SK-N-SH (cell line): ENCODE measurements around the gene GHRH.

Source experiments
- CTCF ChIP-seq: fragments of 200-600 bp; sonication (generic); IDR thresholded peaks from 2 replicates; pipeline ENCODE4 v1.6.1; 2017; ENCODE audit warnings: antibody characterized with exemption, mild to moderate bottlenecking, moderate library complexity
- EP300 ChIP-seq, 2 experiments: IDR thresholded peaks; 2 replicates each; pipeline versions ENCODE4 v1.4.0 to v1.6.1; 2012; ENCODE audit warnings: borderline replicate concordance in 1 of 2, low read depth in 1 of 2, low read length in 1 of 2
- EZH2phosphoT487 ChIP-seq: fragments of 200-600 bp; sonication (generic); IDR thresholded peaks from 2 replicates; pipeline ENCODE4 v1.6.1; 2017; ENCODE audit warnings: low read depth, mixed run types, mild to moderate bottlenecking, antibody characterized with exemption, moderate library complexity, borderline replicate concordance
- NRF1 ChIP-seq: IDR thresholded peaks from 2 replicates; pipeline ENCODE4 v1.6.1; 2012; ENCODE audit warnings: low read depth, mild to moderate bottlenecking, low read length
- POLR2AphosphoS5 ChIP-seq: IDR thresholded peaks from 2 replicates; pipeline ENCODE4 v1.6.1; 2012; ENCODE audit warnings: low read depth, low read length
- RFX5 ChIP-seq: IDR thresholded peaks from 2 replicates; pipeline ENCODE4 v1.6.1; 2012; ENCODE audit warnings: mild to moderate bottlenecking, improper control_type of control experiment, low read length
- RXRA ChIP-seq: IDR thresholded peaks from 2 replicates; pipeline ENCODE4 v1.4.0; 2012; ENCODE audit warnings: low read depth, mild to moderate bottlenecking, borderline replicate concordance
- SIN3A ChIP-seq: IDR thresholded peaks from 2 replicates; pipeline ENCODE4 v1.6.1; 2012; ENCODE audit warnings: low read depth, mild to moderate bottlenecking, low read length, moderate library complexity, borderline replicate concordance
- YY1 ChIP-seq: IDR thresholded peaks from 2 replicates; pipeline ENCODE4 v1.4.0; 2012; ENCODE audit warnings: low read depth, mild to moderate bottlenecking
- ZBTB33 ChIP-seq: IDR thresholded peaks from 2 replicates; pipeline ENCODE4 v1.4.0; 2012; ENCODE audit warnings: low read depth, borderline replicate concordance

GRCh38 chr20:37263686-37264085 is 2.1 kb upstream of the GHRH start:
- TF ChIP-seq RFX5 (no peak), ZBTB33 (no peak), POLR2AphosphoS5 (no peak), CTCF (no peak), EZH2phosphoT487 (no peak), EP300 (IDR thresholded peaks at IDR 0.05; ENCODE audit: borderline replicate concordance in 1 of 2, low read depth in 1 of 2, low read length in 1 of 2) (no peak), RXRA (no peak), NRF1 (no peak), YY1 (no peak), SIN3A (no peak)
